SK-N-SH treated with all-trans-retinoic acid at 6 μM for 48 hours (cell line): ENCODE data around the gene SURF2.

Source experiments
- ARNTL ChIP-seq: fragments of 450-650 bp; formaldehyde crosslinking; IDR thresholded peaks from 2 replicates; pipeline ENCODE4 v1.5.0; 2020; ENCODE audit warnings: low read depth, mild to moderate bottlenecking, moderate library complexity, borderline replicate concordance
- ESRRG ChIP-seq: fragments of 250-450 bp; sonication (Bioruptor Pico); IDR thresholded peaks from 2 replicates; pipeline ENCODE4 v1.6.1; 2021; ENCODE audit warnings: mild to moderate bottlenecking
- GLIS3 ChIP-seq: fragments of 250-450 bp; sonication (Bioruptor Pico); IDR thresholded peaks from 2 replicates; pipeline ENCODE4 v1.5.0; 2020; ENCODE audit warnings: mild to moderate bottlenecking, moderate library complexity
- ISL1 ChIP-seq: fragments of 250-450 bp; sonication (Bioruptor Pico); IDR thresholded peaks from 2 replicates; pipeline ENCODE4 v2.1.2; 2022; ENCODE audit warnings: mild to moderate bottlenecking, moderate library complexity
- POU6F1 ChIP-seq: fragments of 250-450 bp; sonication (Bioruptor Pico); IDR thresholded peaks from 2 replicates; pipeline ENCODE4 v1.8.0; 2021; ENCODE audit warnings: low read depth, mild to moderate bottlenecking, moderate library complexity, borderline replicate concordance
- PPARA ChIP-seq: fragments of 250-450 bp; sonication (Bioruptor Pico); IDR thresholded peaks from 2 replicates; pipeline ENCODE4 v1.5.0; 2020; ENCODE audit warnings: mild to moderate bottlenecking, borderline replicate concordance
- RARB ChIP-seq: fragments of 250-450 bp; sonication (Bioruptor Pico); IDR thresholded peaks from 2 replicates; pipeline ENCODE4 v1.8.0; 2021; ENCODE audit warnings: mild to moderate bottlenecking, moderate library complexity
- ZFP3 ChIP-seq: fragments of 250-450 bp; sonication (Bioruptor Pico); IDR thresholded peaks from 2 replicates; pipeline ENCODE4 v1.5.0; 2020; ENCODE audit warnings: mild to moderate bottlenecking, moderate library complexity
- TF ChIP-seq, protein P1 (sequence below): fragments of 250-450 bp; sonication (Bioruptor Pico); IDR thresholded peaks from 2 replicates; pipeline ENCODE4 v1.5.0; 2020; ENCODE audit warnings: mild to moderate bottlenecking, moderate library complexity

GRCh38 chr9:133367221-133367620 lies 10.9 kb downstream of the SURF2 start:
- TF ChIP-seq ISL1 (CRISPR knock-in tag): no peak
- no peak for TF ChIP-seq ARNTL (CRISPR knock-in tag)
- TF ChIP-seq PPARA (CRISPR knock-in tag): no peak
- TF ChIP-seq, protein P1, sequence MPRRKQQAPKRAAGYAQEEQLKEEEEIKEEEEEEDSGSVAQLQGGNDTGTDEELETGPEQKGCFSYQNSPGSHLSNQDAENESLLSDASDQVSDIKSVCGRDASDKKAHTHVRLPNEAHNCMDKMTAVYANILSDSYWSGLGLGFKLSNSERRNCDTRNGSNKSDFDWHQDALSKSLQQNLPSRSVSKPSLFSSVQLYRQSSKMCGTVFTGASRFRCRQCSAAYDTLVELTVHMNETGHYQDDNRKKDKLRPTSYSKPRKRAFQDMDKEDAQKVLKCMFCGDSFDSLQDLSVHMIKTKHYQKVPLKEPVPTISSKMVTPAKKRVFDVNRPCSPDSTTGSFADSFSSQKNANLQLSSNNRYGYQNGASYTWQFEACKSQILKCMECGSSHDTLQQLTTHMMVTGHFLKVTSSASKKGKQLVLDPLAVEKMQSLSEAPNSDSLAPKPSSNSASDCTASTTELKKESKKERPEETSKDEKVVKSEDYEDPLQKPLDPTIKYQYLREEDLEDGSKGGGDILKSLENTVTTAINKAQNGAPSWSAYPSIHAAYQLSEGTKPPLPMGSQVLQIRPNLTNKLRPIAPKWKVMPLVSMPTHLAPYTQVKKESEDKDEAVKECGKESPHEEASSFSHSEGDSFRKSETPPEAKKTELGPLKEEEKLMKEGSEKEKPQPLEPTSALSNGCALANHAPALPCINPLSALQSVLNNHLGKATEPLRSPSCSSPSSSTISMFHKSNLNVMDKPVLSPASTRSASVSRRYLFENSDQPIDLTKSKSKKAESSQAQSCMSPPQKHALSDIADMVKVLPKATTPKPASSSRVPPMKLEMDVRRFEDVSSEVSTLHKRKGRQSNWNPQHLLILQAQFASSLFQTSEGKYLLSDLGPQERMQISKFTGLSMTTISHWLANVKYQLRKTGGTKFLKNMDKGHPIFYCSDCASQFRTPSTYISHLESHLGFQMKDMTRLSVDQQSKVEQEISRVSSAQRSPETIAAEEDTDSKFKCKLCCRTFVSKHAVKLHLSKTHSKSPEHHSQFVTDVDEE (CRISPR knock-in tag): no peak
- no peak for TF ChIP-seq ZFP3 (CRISPR knock-in tag)
- no peak for TF ChIP-seq POU6F1 (CRISPR knock-in tag)
- TF ChIP-seq GLIS3 (CRISPR knock-in tag): no peak
- TF ChIP-seq RARB (CRISPR knock-in tag): no peak
- no peak for TF ChIP-seq ESRRG
